Activated CD4-positive, CD25-positive, alpha-beta regulatory T cell (primary cell): ENCODE measurements around the gene GGTLC1.
"Not testable (repeated sequence)": the region's sequence is repeated elsewhere in the genome, so short reads cannot be mapped to it uniquely, and the experiment has no call there.

Source experiments
- DNase-seq, 4 experiments: peaks; one replicate each; lab custom pipeline; 2025; lab: John Stamatoyannopoulos, UW

The GGTLC1 gene

GRCh38 chr20:23988561-23988960 is at the start of gene GGTLC1:
Gene GGTLC1 (minus strand): TSS chr20:23988779. CDS start chr20:23986611, 2,168 bp downstream.
- DNase-seq, result no peak

GRCh38 chr20:24034820-24035219 is 46.2 kb upstream of the GGTLC1 start:
- no peak for DNase-seq

- DNase-seq, result no peak
These were observed 45.0 kb upstream of the GGTLC1 start for GRCh38 chr20:24033565-24033964.

GRCh38 chr20:24033151-24033550 is 44.6 kb upstream of the GGTLC1 start:
- no peak for DNase-seq

- no peak for DNase-seq
These were observed 43.9 kb upstream of the GGTLC1 start for GRCh38 chr20:24032400-24032898.

- DNase-seq, result peak in 2 of 4 experiments; percentile 28
These were observed 38.6 kb upstream of the GGTLC1 start for GRCh38 chr20:24027229-24027628.

GRCh38 chr20:24022621-24023180 is 34.1 kb upstream of the GGTLC1 start:
- DNase-seq, result no peak

- DNase-seq, result no peak
These were observed 30.2 kb upstream of the GGTLC1 start for GRCh38 chr20:24018796-24019195.

GRCh38 chr20:24017458-24017755 is 28.8 kb upstream of the GGTLC1 start:
- DNase-seq, result no peak

GRCh38 chr20:24016607-24017457 is 28.3 kb upstream of the GGTLC1 start:
- no peak for DNase-seq

GRCh38 chr20:24013953-24014352 is 25.4 kb upstream of the GGTLC1 start:
- DNase-seq, result no peak

- DNase-seq, result no peak
These were observed 22.7 kb upstream of the GGTLC1 start for GRCh38 chr20:24011282-24011681.

- DNase-seq, result no peak
These were observed 19.2 kb upstream of the GGTLC1 start for GRCh38 chr20:24007758-24008157.

- DNase-seq, result no peak
These were observed 18.6 kb upstream of the GGTLC1 start for GRCh38 chr20:24007073-24007595.

GRCh38 chr20:24006626-24007025 is 18.0 kb upstream of the GGTLC1 start:
- no peak for DNase-seq

- no peak for DNase-seq
These were observed 15.9 kb upstream of the GGTLC1 start for GRCh38 chr20:24004471-24004870.

- no peak for DNase-seq
These were observed 14.3 kb upstream of the GGTLC1 start for GRCh38 chr20:24002896-24003295.

- no peak for DNase-seq
These were observed 13.3 kb upstream of the GGTLC1 start for GRCh38 chr20:24001712-24002405.

- no peak for DNase-seq
These were observed 10.3 kb upstream of the GGTLC1 start for GRCh38 chr20:23998844-23999243.

- no peak for DNase-seq
These were observed 9.8 kb upstream of the GGTLC1 start for GRCh38 chr20:23998392-23998791.

- DNase-seq, result peak; percentile 18 to 42 (median 28)
These were observed 7.5 kb upstream of the GGTLC1 start for GRCh38 chr20:23995905-23996666.

GRCh38 chr20:23995291-23995690 is 6.7 kb upstream of the GGTLC1 start:
- not testable (repeated sequence) for DNase-seq
